Loucy (cell line): ENCODE data around the gene ASCL2.

Experiments
- H2AFZ ChIP-seq: fragments of 200-600 bp; sonication (generic); 2 replicates; pipeline ENCODE4 v1.6.0; 2016; ENCODE audit warnings: antibody characterized with exemption, mild to moderate bottlenecking, low read length, moderate library complexity
- H3F3A ChIP-seq: fragments of 200-600 bp; 2 replicates; pipeline ENCODE4 v1.6.0; 2016; ENCODE audit warnings: antibody characterized with exemption, low read depth, mild to moderate bottlenecking
- H3K27me3 ChIP-seq: fragments of 200-600 bp; sonication (generic); 2 replicates; pipeline ENCODE4 v1.6.1; 2014; ENCODE audit warnings: low read length, mild to moderate bottlenecking; ENCODE audit not compliant: insufficient read depth, poor library complexity, severe bottlenecking
- H3K36me3 ChIP-seq: fragments of 200-600 bp; sonication (generic); 2 replicates; pipeline ENCODE4 v1.6.1; 2016; ENCODE audit warnings: low read length; ENCODE audit not compliant: insufficient read depth
- H3K4me1 ChIP-seq: fragments of 200-600 bp; sonication (generic); 2 replicates; pipeline ENCODE4 v1.5.1; 2014; ENCODE audit warnings: low read length, mild to moderate bottlenecking; ENCODE audit not compliant: insufficient read depth, poor library complexity, severe bottlenecking
- H3K4me2 ChIP-seq: fragments of 200-600 bp; sonication (generic); 2 replicates; pipeline ENCODE4 v1.6.0; 2014; ENCODE audit warnings: antibody characterized with exemption, low read length, low read depth, mild to moderate bottlenecking; ENCODE audit not compliant: poor library complexity, severe bottlenecking
- H3K4me3 ChIP-seq: fragments of 200-600 bp; sonication (generic); 2 replicates; pipeline ENCODE4 v1.5.1; 2014; ENCODE audit warnings: low read length, mild to moderate bottlenecking, mixed read lengths; ENCODE audit not compliant: poor library complexity, severe bottlenecking
- H3K79me2 ChIP-seq: fragments of 200-600 bp; sonication (generic); 2 replicates; pipeline ENCODE4 v1.6.1; 2014; ENCODE audit warnings: low read length; ENCODE audit not compliant: insufficient read depth
- H3K9ac ChIP-seq: fragments of 200-600 bp; sonication (generic); 2 replicates; pipeline ENCODE4 v1.6.0; 2014; ENCODE audit warnings: mild to moderate bottlenecking, low read depth, low read length, moderate library complexity; ENCODE audit not compliant: poor library complexity, severe bottlenecking
- H3K9me2 ChIP-seq: fragments of 200-600 bp; sonication (generic); replicated peaks from 2 replicates; pipeline ENCODE4 v1.6.1; 2016; ENCODE audit warnings: low read depth, low read length, mixed read lengths
- H3K9me3 ChIP-seq: fragments of 200-600 bp; sonication (generic); 2 replicates; pipeline ENCODE4 v1.6.1; 2014; ENCODE audit warnings: mild to moderate bottlenecking, antibody characterized with exemption, low read length, low read depth; ENCODE audit not compliant: insufficient read depth
- H4K20me1 ChIP-seq: fragments of 200-600 bp; sonication (generic); 2 replicates; pipeline ENCODE4 v1.6.0; 2014; ENCODE audit warnings: antibody characterized with exemption, low read length, mild to moderate bottlenecking; ENCODE audit not compliant: insufficient read depth, poor library complexity, severe bottlenecking
- CTCF ChIP-seq: fragments of 200-600 bp; sonication (generic); conservative IDR thresholded peaks from 2 replicates; pipeline ENCODE4 v1.5.1; 2014; ENCODE audit warnings: mild to moderate bottlenecking, antibody characterized with exemption, low read length
- EZH2phosphoT487 ChIP-seq: fragments of 200-600 bp; IDR thresholded peaks from 2 replicates; pipeline ENCODE4 v1.6.1; 2018; ENCODE audit warnings: antibody characterized with exemption, mild to moderate bottlenecking, moderate library complexity, borderline replicate concordance

Gene ASCL2

GRCh38 chr11:2276280-2277007, 6.1 kb upstream of the ASCL2 start:
- no peak overlapping the region for H2AFZ ChIP-seq
- H3K36me3 ChIP-seq = no peaks in the 10 kb centered on the region
- no peaks in the 10 kb centered on the region for H3K27me3 ChIP-seq
- TF ChIP-seq EZH2phosphoT487 (no peak), CTCF (no peak)
- no peaks in the 10 kb centered on the region for H3K79me2 ChIP-seq
- H3K4me1 ChIP-seq = peaks cover 6% of the 10 kb centered on the region
- H3K9me3 ChIP-seq = peaks cover 4% of the 10 kb centered on the region; the same call in 1 of the 2 replicates
- H3K9ac ChIP-seq = no peak overlapping the region
- H4K20me1 ChIP-seq = no peaks in the 10 kb centered on the region
- H3F3A ChIP-seq = no peaks in the 10 kb centered on the region
- H3K4me3 ChIP-seq = no peak overlapping the region
- H3K9me2 ChIP-seq = no peaks in the 10 kb centered on the region
- H3K4me2 ChIP-seq = no peak overlapping the region

GRCh38 chr11:2275334-2276279, 5.2 kb upstream of the ASCL2 start:
- TF ChIP-seq EZH2phosphoT487 = no peak
- TF ChIP-seq CTCF = no peak
- Histone ChIP-seq H2AFZ (no peak overlapping the region), H3K9me3 (peaks cover 4% of the 10 kb centered on the region; the same call in 1 of the 2 replicates), H3K36me3 (no peaks in the 10 kb centered on the region), H3K27me3 (no peaks in the 10 kb centered on the region), H3K79me2 (no peaks in the 10 kb centered on the region), H3K4me1 (peaks cover 6% of the 10 kb centered on the region), H3K9ac (no peak overlapping the region), H4K20me1 (no peaks in the 10 kb centered on the region), H3K4me3 (no peak overlapping the region), H3F3A (no peaks in the 10 kb centered on the region), H3K9me2 (no peaks in the 10 kb centered on the region), H3K4me2 (no peak overlapping the region)

GRCh38 chr11:2273771-2274170, 3.4 kb upstream of the ASCL2 start:
- H3K9ac ChIP-seq = no peak overlapping the region
- H3K4me1 ChIP-seq = peaks cover 6% of the 10 kb centered on the region
- H3K4me2 ChIP-seq = no peak overlapping the region
- no peaks in the 10 kb centered on the region for H3K27me3 ChIP-seq
- no peaks in the 10 kb centered on the region for H3K36me3 ChIP-seq
- no peak overlapping the region for H2AFZ ChIP-seq
- H3K9me3 ChIP-seq = no peaks in the 10 kb centered on the region
- no peaks in the 10 kb centered on the region for H3K9me2 ChIP-seq
- TF ChIP-seq CTCF (no peak), EZH2phosphoT487 (no peak)
- H4K20me1 ChIP-seq = no peaks in the 10 kb centered on the region
- no peaks in the 10 kb centered on the region for H3K79me2 ChIP-seq
- no peak overlapping the region for H3K4me3 ChIP-seq
- H3F3A ChIP-seq = no peaks in the 10 kb centered on the region
